Liver (tissue), 3 donors: ENCODE data around the gene SLC22A9.
"Not testable (repeated sequence)": the region's sequence is repeated elsewhere in the genome, so short reads cannot be mapped to it uniquely, and the experiment has no call there.

Source experiments
- FOXA2 ChIP-seq: IDR thresholded peaks from 2 replicates; pipeline ENCODE4 v1.6.1; 2016; ENCODE audit warnings: antibody characterized with exemption
- GABPA ChIP-seq, 2 donors: IDR thresholded peaks in 1 of 2; conservative IDR thresholded peaks in 1 of 2; 2 replicates each; pipeline ENCODE4 v1.6.1; 2016; ENCODE audit warnings: antibody characterized with exemption in 2 of 2, mild to moderate bottlenecking in 1 of 2, moderate library complexity in 1 of 2
- JUND ChIP-seq, 2 donors: IDR thresholded peaks; 2 replicates each; pipeline ENCODE4 v1.6.1; 2016; ENCODE audit warnings: antibody characterized with exemption in 2 of 2
- NR2F2 ChIP-seq: IDR thresholded peaks from 2 replicates; pipeline ENCODE4 v1.6.1; 2016; ENCODE audit warnings: antibody characterized with exemption
- RAD21 ChIP-seq, 2 donors: IDR thresholded peaks; 2 replicates each; pipeline ENCODE4 v1.6.1; 2016; ENCODE audit warnings: antibody characterized with exemption in 2 of 2, mild to moderate bottlenecking in 2 of 2
- RXRA ChIP-seq, 2 donors: IDR thresholded peaks; 2 replicates each; pipeline ENCODE4 v1.6.1; 2017 to 2018; ENCODE audit warnings: antibody characterized with exemption in 2 of 2, mild to moderate bottlenecking in 1 of 2
- SP1 ChIP-seq: IDR thresholded peaks from 2 replicates; pipeline ENCODE4 v1.6.1; 2018; ENCODE audit warnings: antibody characterized with exemption, mild to moderate bottlenecking
- TAF1 ChIP-seq: conservative IDR thresholded peaks from 2 replicates; pipeline ENCODE4 v1.6.1; 2016; ENCODE audit warnings: antibody characterized with exemption, mild to moderate bottlenecking
- YY1 ChIP-seq: IDR thresholded peaks from 2 replicates; pipeline ENCODE4 v1.6.1; 2016; ENCODE audit warnings: antibody characterized with exemption, mild to moderate bottlenecking
- TF ChIP-seq, protein P1 (sequence below): fragments of 150-350 bp; IDR thresholded peaks from 2 replicates; pipeline ENCODE4 v1.5.1; 2017; ENCODE audit warnings: improper control_type of control experiment, low read depth, low read length; ENCODE audit not compliant: missing input control
- TF ChIP-seq, protein P2 (sequence below): IDR thresholded peaks from 2 replicates; pipeline ENCODE4 v1.6.1; 2016; ENCODE audit warnings: antibody characterized with exemption
- TF ChIP-seq, protein P3 (sequence below): IDR thresholded peaks from 2 replicates; pipeline ENCODE4 v1.6.1; 2016; ENCODE audit warnings: antibody characterized with exemption
- donor health status: healthy.
- donor health status: healthy.

DNA sequence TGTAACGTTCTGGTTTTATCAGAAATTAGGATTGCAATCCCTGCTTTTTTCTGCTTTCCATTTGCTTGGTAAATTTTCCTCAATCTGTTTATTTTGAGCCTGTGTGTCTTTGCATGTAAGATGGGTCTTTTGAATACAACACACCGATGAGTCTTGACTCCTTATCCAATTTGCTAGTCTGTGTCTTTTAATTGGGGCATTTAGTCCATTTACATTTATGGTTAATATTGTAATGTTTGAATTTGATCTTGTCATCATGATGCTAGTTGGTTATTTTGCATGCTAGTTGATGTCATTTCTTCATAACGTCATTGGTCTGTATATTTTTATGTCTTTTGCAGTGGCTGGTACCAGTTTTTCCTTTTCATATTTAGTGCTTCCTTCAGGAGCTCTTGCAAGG lies 34.5 kb upstream of the SLC22A9 start:
- not testable (repeated sequence) for TF ChIP-seq JUND (IDR thresholded peaks at IDR 0.05); RAD21 (IDR thresholded peaks at IDR 0.05); YY1; SP1; RXRA (IDR thresholded peaks at IDR 0.05); TAF1; FOXA2; NR2F2; GABPA (IDR thresholded peaks at IDR 0.05 in 1 of 2, conservative IDR thresholded peaks at IDR 0.05 in 1 of 2)
- TF ChIP-seq, protein P1, sequence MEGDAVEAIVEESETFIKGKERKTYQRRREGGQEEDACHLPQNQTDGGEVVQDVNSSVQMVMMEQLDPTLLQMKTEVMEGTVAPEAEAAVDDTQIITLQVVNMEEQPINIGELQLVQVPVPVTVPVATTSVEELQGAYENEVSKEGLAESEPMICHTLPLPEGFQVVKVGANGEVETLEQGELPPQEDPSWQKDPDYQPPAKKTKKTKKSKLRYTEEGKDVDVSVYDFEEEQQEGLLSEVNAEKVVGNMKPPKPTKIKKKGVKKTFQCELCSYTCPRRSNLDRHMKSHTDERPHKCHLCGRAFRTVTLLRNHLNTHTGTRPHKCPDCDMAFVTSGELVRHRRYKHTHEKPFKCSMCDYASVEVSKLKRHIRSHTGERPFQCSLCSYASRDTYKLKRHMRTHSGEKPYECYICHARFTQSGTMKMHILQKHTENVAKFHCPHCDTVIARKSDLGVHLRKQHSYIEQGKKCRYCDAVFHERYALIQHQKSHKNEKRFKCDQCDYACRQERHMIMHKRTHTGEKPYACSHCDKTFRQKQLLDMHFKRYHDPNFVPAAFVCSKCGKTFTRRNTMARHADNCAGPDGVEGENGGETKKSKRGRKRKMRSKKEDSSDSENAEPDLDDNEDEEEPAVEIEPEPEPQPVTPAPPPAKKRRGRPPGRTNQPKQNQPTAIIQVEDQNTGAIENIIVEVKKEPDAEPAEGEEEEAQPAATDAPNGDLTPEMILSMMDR = not testable (repeated sequence)
- TF ChIP-seq, protein P2, sequence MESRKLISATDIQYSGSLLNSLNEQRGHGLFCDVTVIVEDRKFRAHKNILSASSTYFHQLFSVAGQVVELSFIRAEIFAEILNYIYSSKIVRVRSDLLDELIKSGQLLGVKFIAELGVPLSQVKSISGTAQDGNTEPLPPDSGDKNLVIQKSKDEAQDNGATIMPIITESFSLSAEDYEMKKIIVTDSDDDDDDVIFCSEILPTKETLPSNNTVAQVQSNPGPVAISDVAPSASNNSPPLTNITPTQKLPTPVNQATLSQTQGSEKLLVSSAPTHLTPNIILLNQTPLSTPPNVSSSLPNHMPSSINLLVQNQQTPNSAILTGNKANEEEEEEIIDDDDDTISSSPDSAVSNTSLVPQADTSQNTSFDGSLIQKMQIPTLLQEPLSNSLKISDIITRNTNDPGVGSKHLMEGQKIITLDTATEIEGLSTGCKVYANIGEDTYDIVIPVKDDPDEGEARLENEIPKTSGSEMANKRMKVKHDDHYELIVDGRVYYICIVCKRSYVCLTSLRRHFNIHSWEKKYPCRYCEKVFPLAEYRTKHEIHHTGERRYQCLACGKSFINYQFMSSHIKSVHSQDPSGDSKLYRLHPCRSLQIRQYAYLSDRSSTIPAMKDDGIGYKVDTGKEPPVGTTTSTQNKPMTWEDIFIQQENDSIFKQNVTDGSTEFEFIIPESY = not testable (repeated sequence)
- TF ChIP-seq, protein P3, sequence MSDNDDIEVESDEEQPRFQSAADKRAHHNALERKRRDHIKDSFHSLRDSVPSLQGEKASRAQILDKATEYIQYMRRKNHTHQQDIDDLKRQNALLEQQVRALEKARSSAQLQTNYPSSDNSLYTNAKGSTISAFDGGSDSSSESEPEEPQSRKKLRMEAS = not testable (repeated sequence)
